Stimulated activated CD8-positive, alpha-beta memory T cell treated with anti-CD3 and anti-CD28 coated beads, Interleukin-2, amount 100 ng/mL, for 1 hour (primary cell): ENCODE results near the gene SLC25A6.
A peak's percentile ranks its signal among the peaks of the same experiment; 100 is the strongest.
"Not testable (repeated sequence)": the region's sequence is repeated elsewhere in the genome, so short reads cannot be mapped to it uniquely, and the experiment has no call there.

Experiments
- DNase-seq, 2 donors: peaks; one replicate each; pipeline ENCODE4 v3.0.0-alpha.2; 2020; ENCODE audit warnings: low read depth in 2 of 2

SLC25A6 gene

DNA sequence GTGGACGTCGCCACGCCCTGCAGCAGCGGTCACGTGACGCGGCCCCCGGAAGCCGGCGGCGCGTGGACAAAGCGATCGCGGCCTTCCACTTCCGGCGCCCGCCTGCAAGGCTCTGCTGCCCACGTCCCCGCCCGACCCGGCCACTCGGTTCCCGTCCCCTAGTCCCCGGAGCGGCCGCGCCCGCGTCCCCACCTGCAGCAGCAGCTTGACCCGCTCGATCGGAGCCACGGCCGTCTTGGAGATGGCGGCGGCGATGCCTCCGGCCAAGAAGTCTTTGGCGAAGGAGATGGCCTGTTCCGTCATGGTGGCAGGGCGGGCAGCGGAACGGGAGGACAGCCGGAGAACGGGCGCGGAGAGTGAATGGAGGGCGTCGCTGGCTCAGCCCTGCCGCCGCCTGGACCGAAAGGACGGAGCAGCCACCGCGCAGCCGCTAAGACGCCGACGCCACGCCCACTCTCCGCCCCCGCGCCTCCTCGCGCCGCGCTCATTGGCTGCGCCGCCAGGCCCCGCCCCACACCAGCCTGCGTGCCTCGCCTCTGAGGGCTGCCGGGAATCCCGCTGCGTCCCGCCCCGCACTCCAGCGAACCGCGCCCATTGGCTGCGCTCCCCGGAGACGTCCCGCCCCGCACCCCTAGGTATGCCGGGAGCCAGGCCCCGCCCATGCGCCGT is at the start of gene SLC25A6:
SLC25A6 (minus strand) TSS at position 407 of the 669 bp plus-strand sequence; CDS start at position 303, 104 bp downstream.
- DNase-seq: peak; percentile 99

DNA sequence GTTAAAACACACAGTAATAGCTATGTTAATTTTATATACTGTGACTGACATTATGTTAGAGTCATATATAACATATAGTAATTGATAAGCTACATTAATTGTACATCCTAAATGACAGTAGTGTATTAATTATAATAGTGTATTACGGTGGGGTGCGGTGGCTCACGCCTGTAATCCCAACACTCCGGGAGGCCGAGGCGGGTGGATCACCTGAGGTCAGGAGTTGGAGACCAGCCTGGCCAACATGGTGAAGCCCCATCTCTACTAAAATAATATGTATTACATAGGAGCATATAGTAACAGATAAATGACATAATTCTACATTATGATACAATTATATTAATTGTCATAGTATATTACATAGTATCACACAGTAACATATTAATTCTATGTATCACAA is 48.6 kb upstream of the SLC25A6 start:
- no peak for DNase-seq

DNA sequence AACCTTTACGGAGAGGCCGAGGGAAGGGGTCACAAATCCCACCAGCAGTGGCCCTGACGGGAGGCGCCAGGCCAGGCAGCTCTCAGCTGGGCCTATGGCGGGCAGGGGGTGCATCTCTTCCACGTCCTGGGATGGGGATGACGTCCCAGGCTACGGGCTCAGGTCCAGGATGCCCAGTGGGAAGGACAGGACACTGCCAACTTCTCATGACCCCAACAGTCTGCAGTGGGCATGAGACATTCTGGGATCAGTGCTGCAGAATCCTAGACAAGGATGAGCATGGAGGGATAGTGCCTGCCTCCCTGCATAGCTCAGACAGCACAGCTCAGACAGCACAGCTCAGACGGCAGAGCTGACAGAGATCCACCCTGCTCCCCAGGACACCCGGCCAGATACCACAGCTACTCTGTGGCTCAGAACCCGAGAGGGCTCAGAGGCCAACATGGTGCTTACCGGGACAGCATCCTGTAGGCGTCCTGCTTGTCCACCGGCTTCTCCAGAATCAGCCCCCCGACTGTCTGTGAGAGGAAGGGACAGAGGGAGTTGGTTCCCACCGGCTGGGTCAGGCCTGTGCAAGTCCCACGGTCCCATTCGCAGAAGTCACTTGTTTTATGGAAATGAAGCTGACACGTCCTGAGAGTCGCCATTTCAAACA is 43.5 kb upstream of the SLC25A6 start:
- no peak for DNase-seq

DNA sequence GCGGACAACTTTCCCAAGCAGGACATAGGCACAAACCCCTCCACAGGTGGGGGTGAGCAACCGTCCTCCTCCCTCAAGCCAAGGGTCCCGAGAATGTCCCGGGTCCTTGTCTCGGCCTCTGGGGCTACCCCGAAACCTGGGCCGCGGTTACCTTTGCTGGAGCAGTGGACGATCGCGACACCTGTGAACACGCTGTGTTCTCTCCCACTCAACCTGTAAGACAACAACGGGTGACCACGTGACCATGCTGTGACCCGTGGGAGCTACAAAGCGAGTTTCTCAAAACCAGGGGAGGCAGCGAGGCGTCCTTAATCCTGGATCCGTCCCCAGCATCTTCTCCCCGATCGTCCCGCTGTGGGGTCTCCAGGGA is 42.9 kb upstream of the SLC25A6 start:
- no peak for DNase-seq

DNA sequence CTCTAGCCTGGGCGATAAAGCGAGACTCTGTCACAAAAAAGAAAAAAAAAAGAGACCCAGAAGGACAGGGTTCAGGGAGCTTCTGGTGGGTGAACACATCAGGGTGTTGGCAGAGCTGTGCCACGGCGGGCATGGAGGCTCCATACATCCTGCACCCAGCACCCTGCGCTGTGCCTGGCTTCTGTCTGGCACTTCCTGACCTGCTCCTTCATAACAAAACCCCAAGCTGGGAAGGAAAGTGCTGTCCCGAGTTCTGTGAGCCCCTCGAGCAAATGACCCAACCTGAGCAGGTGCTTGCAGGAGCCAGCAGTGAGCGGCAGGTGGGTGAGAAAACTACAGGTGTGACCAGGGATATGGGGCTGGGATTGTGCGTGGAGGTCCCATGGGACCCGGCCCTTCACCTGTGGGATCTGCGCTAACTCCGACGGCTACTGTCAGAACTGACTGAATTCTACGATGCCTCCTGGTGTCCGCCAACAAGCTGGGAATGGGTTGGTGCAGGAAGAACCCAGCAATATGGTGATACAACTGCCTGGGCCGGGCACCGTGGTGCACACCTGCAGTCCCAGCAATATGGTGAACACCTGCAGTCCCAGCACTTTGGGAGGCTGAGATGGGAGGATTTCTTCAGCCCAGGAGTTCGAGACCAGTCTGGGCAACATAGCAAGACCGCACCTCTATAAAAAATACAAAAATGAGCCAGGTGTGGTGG is 41.9 kb upstream of the SLC25A6 start:
- DNase-seq: no peak

DNA sequence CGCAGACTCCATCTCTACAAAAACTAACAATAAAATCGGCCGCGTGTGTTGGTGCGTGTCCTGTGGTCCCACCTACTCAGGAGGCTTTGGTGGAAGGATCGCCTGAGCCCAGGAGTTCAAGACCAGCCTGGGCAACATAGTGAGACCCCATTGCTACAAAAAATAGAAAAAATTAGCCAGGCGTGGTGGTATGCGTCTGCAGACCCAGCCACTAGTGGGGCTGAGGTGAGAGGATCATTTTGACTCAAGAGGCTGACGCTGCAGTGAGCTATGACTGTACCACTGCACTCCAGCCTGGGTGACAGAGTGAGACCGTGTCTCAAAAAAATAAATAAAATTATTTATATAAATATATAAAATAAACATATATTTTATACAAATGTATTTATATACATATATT is 38.5 kb upstream of the SLC25A6 start:
- DNase-seq: no peak

DNA sequence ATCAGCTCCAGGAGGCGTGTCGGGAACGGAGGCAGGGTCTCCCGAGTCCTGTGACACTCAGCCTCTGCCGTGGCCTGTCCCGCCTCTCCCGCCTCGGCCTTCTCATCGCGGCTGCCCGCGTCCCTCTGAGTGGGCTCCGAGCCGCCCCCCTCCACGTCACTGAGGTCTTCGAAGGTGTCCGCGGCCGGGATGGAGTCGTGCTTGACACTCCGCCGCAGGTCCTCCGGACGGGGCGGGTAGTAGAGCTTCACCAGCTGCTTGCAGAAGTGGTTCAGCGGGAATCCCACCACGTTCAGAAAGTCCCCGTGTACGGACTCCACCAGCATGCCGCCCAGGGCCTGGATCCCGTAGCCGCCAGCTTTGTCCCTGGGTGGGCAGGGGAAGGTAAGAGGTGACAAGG is 35.8 kb upstream of the SLC25A6 start:
- no peak for DNase-seq

DNA sequence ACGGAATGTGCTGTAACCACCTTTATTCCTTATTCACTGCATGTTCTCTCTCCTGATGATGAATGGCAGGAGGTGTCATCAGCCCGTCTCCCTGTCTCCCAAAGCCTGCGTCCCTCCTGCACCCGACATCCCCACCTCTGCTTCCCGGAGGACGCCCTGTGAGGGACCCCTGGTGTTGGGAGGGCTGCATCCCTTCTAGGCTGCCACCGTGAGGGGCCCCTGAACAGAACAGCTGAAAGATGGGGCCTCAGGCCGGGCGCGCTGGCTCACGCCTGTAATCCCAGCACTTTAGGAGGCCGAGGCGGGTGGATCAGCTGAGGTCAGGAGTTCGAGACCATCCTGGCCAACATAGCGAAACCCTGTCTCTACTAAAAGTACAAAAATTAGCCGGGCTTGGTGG is 34.4 kb upstream of the SLC25A6 start:
- not testable (repeated sequence) for DNase-seq

DNA sequence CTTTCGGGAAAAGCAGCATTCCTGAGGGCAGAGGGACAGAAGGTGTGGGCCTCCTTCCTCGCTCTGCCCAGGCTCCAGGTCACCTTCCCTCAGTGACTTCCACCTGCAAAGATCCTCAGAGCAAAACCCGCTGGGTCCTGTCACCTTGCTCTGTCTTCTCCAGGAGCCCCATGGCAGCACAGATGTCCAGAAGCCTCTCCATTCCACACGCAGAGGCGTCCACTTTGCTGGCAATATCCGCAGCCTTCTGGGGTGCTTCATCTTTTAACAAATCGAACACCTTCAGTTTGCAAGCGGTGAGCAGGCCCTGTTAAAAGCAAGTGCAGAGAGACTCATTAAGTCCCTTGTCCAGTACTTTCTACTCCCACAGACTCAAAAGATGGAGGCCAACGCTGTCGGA is 33.5 kb upstream of the SLC25A6 start:
- DNase-seq: no peak

DNA sequence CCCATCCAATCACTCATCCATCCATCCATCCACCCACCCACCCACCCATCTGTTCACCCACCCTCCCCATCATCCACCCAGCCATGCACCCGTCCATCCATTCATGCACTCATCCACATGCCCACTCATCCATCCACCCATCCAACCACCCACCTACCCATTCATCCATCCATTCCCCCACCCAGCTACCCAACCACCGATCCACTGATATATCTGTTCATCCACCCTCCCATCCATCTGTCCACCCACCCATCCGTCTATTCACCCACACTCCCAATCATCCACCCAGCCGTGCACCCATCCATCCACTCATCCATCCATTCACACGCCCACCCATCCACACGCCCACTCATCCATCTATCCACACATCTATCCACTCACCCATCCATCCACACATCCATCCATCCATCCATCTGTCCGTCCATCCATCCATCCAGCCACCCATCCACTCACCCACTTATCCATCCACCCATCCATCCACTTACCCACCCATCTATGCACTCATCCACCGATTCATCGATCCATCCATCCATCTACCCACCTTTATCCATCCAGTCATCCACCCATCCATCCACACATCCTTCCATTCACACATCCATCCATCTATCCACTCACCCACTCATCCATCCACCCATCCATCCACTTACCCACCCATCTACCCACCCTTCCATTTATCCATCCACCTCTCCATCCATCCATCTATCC is 32.4 kb upstream of the SLC25A6 start:
- DNase-seq: no peak

DNA sequence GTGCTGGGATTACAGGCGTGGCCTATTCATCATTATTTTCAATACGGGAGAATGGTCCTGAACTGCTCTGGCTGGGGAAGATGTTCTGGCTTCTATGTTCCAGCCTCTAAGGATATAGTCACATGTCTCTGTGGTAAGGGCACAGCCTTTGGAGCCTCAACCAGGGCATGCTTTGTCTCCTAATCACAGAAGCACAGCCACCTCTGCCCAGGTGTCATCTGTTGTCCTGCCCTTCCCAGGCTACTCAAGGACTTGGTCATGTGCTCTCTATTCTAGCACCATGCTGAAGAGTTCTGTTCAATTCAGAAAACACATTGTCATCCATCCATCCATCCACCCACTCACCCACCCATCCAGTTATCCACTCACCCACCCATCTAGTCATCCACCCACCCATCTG is 31.3 kb upstream of the SLC25A6 start:
- no peak for DNase-seq

DNA sequence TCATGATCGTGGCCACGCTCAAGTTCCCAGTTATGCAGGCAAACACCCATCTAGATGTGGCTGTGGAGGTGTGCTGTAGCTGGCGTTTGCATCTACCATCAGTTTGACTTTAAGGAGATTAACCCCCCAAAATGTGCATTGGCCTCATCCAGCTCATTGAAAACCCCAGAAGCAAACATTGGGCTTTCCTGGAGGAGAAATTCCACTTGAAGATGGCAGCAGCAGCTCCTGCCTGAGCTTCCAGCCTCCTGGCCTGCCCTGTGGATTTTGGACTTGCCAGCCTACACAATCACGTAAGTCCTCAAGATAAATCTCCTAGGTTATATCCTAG is 30.2 kb upstream of the SLC25A6 start:
- DNase-seq: no peak

DNA sequence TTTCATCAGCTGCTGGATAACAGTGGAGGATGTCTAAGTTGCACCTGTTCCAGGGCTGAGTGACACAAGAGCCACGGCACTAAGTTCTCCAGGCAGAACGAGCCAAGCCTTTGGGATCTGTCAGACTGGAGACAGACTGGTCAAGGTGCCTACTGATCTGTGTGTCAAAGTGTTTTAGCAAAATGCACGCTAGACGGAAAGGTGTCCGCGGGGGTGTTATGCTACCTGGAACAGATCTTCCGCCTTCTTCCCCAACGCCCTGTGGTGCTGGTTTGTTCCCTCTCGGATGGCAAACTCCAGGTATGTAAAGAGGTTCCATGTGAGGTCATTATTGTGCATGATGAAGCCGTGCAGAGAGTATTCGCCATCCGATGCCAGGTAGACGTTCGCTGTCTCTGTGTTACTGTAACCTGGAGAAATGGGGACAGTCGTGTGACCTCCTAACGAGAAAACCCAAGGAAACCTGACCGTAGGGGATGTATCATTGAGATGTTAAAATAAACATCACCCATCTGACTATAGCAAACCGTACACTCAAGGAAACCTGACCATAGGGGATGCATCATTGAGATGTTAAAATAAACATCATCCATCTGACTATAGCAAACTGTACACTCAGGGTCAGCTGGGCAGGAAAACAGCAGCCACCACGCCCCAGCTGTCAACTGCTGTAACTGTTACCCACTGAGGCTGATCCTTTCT is 29.7 kb upstream of the SLC25A6 start:
- no peak for DNase-seq

DNA sequence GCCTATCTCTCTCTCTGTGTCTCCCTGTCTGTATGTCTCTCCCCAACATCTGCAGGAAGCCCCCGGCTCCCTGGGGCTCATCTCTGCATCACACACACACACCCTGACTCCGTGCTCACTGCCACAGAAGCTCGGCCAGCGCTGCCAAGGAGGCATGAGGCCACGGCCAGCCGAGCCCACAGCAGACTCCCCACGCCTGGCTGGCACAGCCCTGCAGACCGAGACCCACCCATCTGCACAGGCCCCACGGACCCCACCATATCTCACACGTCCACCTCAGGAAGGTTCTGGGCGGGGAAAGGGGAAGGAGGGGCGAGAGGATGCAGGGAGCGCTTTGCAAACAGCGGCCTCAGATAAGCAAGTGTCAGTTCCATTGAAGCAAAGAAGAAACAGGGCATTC is 28.5 kb upstream of the SLC25A6 start:
- no peak for DNase-seq

DNA sequence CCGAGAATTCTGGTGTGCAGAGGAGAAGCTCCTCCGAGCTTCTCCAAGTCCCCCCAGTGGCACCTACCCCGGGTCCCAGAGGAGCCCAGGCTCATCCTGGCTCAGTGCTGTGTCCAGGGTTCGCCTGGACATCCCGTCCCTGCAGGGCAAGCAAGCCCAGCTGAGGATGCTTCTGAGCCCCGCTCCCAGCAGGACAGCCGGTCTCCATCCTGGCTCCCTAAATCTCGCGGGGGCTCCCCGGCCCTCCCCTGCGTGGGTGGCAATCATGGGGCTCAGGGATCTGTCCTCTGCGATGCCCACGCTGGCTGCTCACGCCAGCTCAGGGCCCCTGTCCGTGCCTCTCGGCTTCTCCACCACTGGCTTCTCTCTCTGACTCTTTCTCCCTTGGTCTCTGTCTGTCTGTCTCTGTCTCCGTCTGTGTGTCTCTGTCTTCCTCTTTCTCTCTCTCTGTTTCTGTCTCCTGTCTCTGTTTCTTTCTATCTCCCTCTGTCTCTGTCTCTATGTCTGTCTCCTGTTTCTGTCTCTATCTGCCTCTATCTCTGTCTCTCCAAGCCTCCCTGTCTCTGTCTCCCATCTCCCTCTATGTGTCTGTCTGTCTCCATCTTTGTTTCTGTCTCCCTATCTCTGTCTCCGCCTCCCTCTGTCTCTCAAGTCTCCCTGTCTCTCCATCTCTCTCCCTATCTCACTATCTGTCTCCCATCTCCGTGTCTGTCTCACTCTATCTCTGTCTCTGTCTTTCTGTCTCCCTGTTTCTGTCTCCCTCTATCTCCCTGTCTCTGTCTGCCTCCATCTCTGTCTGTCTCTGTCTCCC is 27.8 kb upstream of the SLC25A6 start:
- no peak for DNase-seq

DNA sequence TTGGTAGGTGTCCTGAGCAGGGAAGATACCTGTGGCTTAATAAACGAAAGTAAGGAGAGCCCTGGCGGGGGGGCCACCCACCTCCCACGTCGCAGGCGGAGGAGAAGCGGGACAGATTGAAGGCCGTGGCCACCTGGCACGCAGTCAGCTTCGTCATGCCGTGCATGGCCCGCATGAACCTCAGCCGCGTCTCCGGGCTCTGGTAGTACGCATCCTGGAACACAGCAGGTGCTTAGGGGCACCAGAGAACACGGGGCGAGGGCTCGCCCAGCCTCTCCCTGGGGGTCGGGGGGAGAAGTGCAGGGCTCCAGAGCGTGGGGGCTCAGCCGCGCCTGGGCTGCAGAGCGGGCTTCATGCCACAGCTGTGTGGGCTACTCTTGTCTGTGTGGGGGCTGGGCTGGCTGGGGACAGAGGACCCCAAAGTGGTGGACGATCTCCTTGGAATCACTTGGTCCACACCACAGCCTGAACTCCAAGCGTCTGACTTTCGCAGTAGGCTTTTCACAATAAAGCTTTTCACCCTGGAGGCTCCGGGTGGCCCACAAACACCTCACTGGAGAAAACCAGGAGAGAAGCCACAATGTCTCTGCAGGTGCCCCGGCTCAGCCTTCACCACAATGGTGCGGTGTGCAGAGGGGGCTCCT is 27.1 kb upstream of the SLC25A6 start:
- DNase-seq: no peak

DNA sequence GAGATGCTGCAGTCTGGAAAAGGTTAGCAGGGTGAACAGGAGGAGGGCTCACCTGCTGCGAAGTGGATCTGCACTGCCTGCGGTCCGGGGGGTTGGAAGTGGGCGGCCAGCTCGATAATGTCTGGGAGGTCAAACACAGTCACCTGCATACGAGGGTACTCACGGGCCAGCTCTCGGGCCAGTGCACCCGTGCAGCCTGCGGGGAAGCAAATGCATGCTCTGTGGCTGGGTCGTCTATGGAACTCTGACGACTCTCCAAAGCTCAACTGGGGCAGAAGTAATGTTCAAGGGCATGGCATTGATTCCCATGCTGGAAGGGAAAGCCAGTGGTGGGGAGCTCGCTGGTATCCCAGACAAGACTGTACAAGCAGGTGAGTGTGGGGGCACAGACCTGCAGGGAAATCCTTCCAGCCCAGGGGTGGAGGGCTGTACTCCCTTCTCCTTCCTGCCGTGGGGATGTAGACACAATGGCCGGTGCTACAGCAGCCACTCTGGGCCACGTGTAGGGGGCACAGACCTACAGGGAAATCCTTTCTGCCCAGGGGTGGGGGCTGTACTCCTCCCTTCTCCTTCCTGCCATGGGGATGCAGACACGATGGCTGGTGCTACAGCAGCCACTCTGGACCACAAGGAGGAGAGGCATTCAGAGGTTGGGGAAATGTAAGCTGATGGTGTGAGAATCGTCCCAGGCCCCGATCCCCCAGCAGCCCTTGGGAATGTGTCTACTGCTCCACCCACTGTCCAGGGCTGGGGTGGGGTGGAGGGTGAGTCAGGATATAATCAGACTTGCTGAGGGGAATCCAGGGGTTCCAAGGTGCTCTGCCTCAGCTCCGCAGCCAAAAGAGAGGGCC is 26.2 kb upstream of the SLC25A6 start:
- DNase-seq: no peak

DNA sequence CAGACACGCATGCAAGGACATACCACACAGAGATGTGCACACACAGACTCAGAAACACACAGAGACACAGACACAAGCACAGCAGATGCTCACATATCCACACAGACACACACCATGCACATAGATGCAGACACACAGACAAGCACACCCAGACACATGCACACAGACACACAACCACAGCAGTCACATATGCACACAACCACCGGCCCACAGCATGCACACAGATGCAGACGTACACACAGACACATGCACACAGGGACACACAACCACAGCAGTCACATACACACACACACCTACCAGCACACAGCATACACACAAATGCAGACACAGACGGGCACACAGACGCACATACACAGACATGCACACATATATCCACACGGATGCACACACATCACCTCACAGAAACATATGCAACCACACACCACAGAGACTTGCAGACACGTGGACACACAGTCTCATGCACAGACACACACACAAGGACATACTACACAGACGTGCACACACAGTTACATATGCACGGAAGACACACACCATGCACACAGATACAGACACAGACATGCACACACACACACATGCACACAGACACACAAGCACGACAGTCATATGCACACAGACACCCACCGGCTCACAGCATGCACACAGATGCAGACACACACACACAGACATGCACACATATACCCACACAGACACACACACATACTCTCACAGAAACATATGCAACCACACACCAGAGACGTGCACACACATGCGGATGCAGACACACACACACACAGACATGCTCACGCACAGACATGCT is 25.2 kb upstream of the SLC25A6 start:
- DNase-seq: no peak

DNA sequence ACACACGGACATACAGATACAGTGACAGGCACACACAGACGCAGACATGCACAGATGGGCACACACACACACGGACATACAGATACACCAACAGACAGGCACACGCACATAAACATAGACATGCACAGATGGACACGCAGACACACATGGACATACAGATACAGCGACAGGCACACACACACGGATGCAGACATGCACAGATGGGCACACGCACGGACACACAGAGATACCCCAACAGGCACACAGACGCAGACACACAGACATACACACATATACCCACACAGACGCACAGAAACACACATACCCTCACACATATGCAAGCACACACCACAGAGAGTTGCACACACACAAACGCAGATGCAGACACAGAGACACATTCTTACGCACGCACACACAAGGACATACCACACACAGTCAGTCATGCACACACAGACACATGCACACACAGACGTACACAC is 24.4 kb upstream of the SLC25A6 start:
- DNase-seq: no peak
